Caco-2 (cell line): ENCODE measurements around the gene GOLPH3. TPM values are rescaled to one million over a fixed set of nuclear protein-coding genes. Genes with fewer than 3 reads are reported as not detected.

Experiments
- BruUV-seq: library from RNA; stranded (reverse); fragments of 400-500 nt; replicated peaks from 2 replicates; lab custom pipeline; 2021; lab: Mats Ljungman, UMichigan
- CTCF ChIA-PET: fragments of 300-600 bp; sonication (Branson Sonifier 250); formaldehyde crosslinking; loops from one replicate; lab custom pipeline; 2022; ENCODE audit warnings: antibody characterized with exemption; lab: Charles Lee
- POLR2A ChIA-PET: fragments of 300-600 bp; sonication (Branson Sonifier 250); formaldehyde crosslinking; loops from one replicate; lab custom pipeline; 2022; ENCODE audit warnings: antibody characterized with exemption; lab: Charles Lee
- DNase-seq, 2 experiments: peaks; one replicate each; pipeline versions ENCODE4 v3.0.0 to v3.0.0-alpha.2; 2020 to 2022
- H3K27me3 ChIP-seq: replicated peaks from 2 replicates; pipeline ENCODE4 v1.6.0; 2011; ENCODE audit warnings: low read length; ENCODE audit not compliant: control insufficient read depth, insufficient read depth
- H3K36me3 ChIP-seq: 2 replicates; pipeline ENCODE4 v1.5.1; 2011; ENCODE audit warnings: low read length; ENCODE audit not compliant: control insufficient read depth, insufficient read depth
- H3K4me1 ChIP-seq: fragments of 250-450 bp; sonication (Bioruptor Pico); 2 replicates; pipeline ENCODE4 v1.5.1; 2020; ENCODE audit warnings: mild to moderate bottlenecking
- H3K4me3 ChIP-seq: 2 replicates; pipeline ENCODE4 v1.5.1; 2011; ENCODE audit warnings: low read depth, mild to moderate bottlenecking, control low read depth, low read length
- H3K9me3 ChIP-seq: fragments of 250-450 bp; sonication (Bioruptor Pico); 2 replicates; pipeline ENCODE4 v1.5.1; 2020; ENCODE audit warnings: mild to moderate bottlenecking, moderate library complexity
- H3K27ac Mint-ChIP-seq: one replicate; pipeline ENCODE4 v1.8.0; 2022; ENCODE audit warnings: mixed read lengths; ENCODE audit not compliant: unreplicated experiment
- H3K27me3 Mint-ChIP-seq: one replicate; pipeline ENCODE4 v1.8.0; 2022; ENCODE audit warnings: mixed read lengths; ENCODE audit not compliant: insufficient read depth, unreplicated experiment
- H3K36me3 Mint-ChIP-seq: one replicate; pipeline ENCODE4 v1.8.0; 2022; ENCODE audit warnings: mild to moderate bottlenecking, mixed read lengths; ENCODE audit not compliant: insufficient read depth, unreplicated experiment
- H3K4me1 Mint-ChIP-seq: one replicate; pipeline ENCODE4 v1.8.0; 2022; ENCODE audit warnings: low read depth, mixed read lengths; ENCODE audit not compliant: unreplicated experiment
- H3K4me3 Mint-ChIP-seq: one replicate; pipeline ENCODE4 v1.8.0; 2022; ENCODE audit warnings: mild to moderate bottlenecking, moderate library complexity, mixed read lengths; ENCODE audit not compliant: unreplicated experiment
- H3K9me3 Mint-ChIP-seq: one replicate; pipeline ENCODE4 v1.8.0; 2022; ENCODE audit warnings: mixed read lengths; ENCODE audit not compliant: unreplicated experiment
- intact Hi-C: fragments of 100-400 bp; cut with micrococcal nuclease; formaldehyde crosslinking; loops from one replicate; pipeline ENCODE4 v1.10.0; 2022; ENCODE audit not compliant: unreplicated experiment
- total RNA-seq: library from RNA; stranded (reverse); gene quantifications from 2 replicates; pipeline ENCODE4 v1.2.3, GENCODE V29; 2022
- TF ChIP-seq, protein P1 (sequence below), 2 experiments: fragments of 200-600 bp in 1 of 2; IDR thresholded peaks; 1 replicate in 1 of 2; 2 replicates in 1 of 2; pipeline versions ENCODE4 v1.5.1 to v1.8.0; 2011 to 2022; ENCODE audit warnings: antibody characterized with exemption in 1 of 2, control low read depth in 1 of 2, inconsistent platforms in 1 of 2, low read depth in 1 of 2, low read length in 1 of 2, mild to moderate bottlenecking in 1 of 2, moderate library complexity in 1 of 2; ENCODE audit not compliant: insufficient read depth in 1 of 2, severe bottlenecking in 1 of 2, unreplicated experiment in 1 of 2

Gene GOLPH3
- total RNA-seq, 1 experiment from 2014 or later = 122 TPM

- H3K4me1 Mint-ChIP-seq = no peaks in the 10 kb centered on the region
- Histone ChIP-seq H3K36me3 (0 out of 2 replicates have a peak, but pooled peaks cover 2% of the 10 kb centered on the region), H3K4me1 (no peaks in the 10 kb centered on the region), H3K9me3 (no peaks in the 10 kb centered on the region), H3K4me3 (no peak overlapping the region), H3K27me3 (no peaks in the 10 kb centered on the region)
- no peaks in the 10 kb centered on the region for H3K9me3 Mint-ChIP-seq
- H3K27ac Mint-ChIP-seq = no peak overlapping the region
- BruUV-seq = no TSS peak
- CTCF ChIA-PET = no interaction called here
- H3K36me3 Mint-ChIP-seq = peaks cover 71% of the 10 kb centered on the region
- DNase-seq = no peak
- POLR2A ChIA-PET = no interaction called here
- TF ChIP-seq, protein P1, sequence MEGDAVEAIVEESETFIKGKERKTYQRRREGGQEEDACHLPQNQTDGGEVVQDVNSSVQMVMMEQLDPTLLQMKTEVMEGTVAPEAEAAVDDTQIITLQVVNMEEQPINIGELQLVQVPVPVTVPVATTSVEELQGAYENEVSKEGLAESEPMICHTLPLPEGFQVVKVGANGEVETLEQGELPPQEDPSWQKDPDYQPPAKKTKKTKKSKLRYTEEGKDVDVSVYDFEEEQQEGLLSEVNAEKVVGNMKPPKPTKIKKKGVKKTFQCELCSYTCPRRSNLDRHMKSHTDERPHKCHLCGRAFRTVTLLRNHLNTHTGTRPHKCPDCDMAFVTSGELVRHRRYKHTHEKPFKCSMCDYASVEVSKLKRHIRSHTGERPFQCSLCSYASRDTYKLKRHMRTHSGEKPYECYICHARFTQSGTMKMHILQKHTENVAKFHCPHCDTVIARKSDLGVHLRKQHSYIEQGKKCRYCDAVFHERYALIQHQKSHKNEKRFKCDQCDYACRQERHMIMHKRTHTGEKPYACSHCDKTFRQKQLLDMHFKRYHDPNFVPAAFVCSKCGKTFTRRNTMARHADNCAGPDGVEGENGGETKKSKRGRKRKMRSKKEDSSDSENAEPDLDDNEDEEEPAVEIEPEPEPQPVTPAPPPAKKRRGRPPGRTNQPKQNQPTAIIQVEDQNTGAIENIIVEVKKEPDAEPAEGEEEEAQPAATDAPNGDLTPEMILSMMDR (IDR thresholded peaks at IDR 0.05; ENCODE audit: insufficient read depth in 1 of 2, low read depth in 1 of 2, low read length in 1 of 2, severe bottlenecking in 1 of 2, unreplicated experiment in 1 of 2) = no peak
- no peak overlapping the region for H3K4me3 Mint-ChIP-seq
- intact Hi-C loops = no loop called here
- H3K27me3 Mint-ChIP-seq = no peaks in the 10 kb centered on the region
These were observed 35.2 kb downstream of the GOLPH3 start for GRCh38 chr5:32138839-32139493.

- no peak overlapping the region for H3K27ac Mint-ChIP-seq
- Histone ChIP-seq H3K27me3 (no peaks in the 10 kb centered on the region), H3K36me3 (0 out of 2 replicates have a peak, but pooled peaks cover 2% of the 10 kb centered on the region), H3K4me3 (no peak overlapping the region), H3K9me3 (no peaks in the 10 kb centered on the region), H3K4me1 (no peaks in the 10 kb centered on the region)
- no TSS peak for BruUV-seq
- H3K9me3 Mint-ChIP-seq = no peaks in the 10 kb centered on the region
- intact Hi-C loops = no loop called here
- peaks cover 73% of the 10 kb centered on the region for H3K36me3 Mint-ChIP-seq
- no peak overlapping the region for H3K4me3 Mint-ChIP-seq
- no peak for DNase-seq
- POLR2A ChIA-PET = no interaction called here
- CTCF ChIA-PET = interaction anchor here (0.6 kb wide), 1 partner anchor 9 kb away, joined by 3 read pairs; no protein-coding TSS in a partner anchor
- H3K4me1 Mint-ChIP-seq = no peaks in the 10 kb centered on the region
- TF ChIP-seq, protein P1 (IDR thresholded peaks at IDR 0.05; ENCODE audit: insufficient read depth in 1 of 2, low read depth in 1 of 2, low read length in 1 of 2, severe bottlenecking in 1 of 2, unreplicated experiment in 1 of 2) = no peak
- no peaks in the 10 kb centered on the region for H3K27me3 Mint-ChIP-seq
These were observed 37.8 kb downstream of the GOLPH3 start for GRCh38 chr5:32136342-32136741.

DNA sequence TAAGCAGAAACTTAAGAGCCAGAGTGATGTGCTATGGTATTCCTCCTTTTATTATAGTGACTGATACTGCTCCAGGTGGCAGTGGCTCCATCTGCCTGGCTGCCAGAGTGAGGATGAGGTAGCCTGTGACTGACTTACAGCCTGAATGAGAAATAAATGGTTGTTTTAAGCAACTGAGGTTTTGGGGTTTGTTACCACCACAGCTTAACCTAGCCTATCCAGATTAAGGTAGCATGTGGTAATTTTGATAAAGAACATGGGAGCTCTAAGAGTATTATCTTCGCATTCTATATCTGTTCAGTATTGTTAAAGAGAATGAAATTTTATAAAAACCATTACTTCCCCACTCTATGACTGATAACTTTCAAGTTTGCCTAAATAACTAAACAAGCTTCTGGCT lies 39.0 kb downstream of the GOLPH3 start:
- Mint-ChIP-seq H3K36me3 (peaks cover 71% of the 10 kb centered on the region), H3K27ac (no peak overlapping the region), H3K9me3 (no peaks in the 10 kb centered on the region), H3K4me3 (no peak overlapping the region), H3K27me3 (no peaks in the 10 kb centered on the region), H3K4me1 (no peaks in the 10 kb centered on the region)
- Histone ChIP-seq H3K9me3 (no peaks in the 10 kb centered on the region), H3K4me3 (no peak overlapping the region), H3K36me3 (0 out of 2 replicates have a peak, but pooled peaks cover 2% of the 10 kb centered on the region), H3K4me1 (no peaks in the 10 kb centered on the region), H3K27me3 (no peaks in the 10 kb centered on the region)
- ChIA-PET CTCF (no interaction called here), POLR2A (no interaction called here)
- DNase-seq = no peak
- BruUV-seq = TSS peak; percentile 23
- TF ChIP-seq, protein P1 (IDR thresholded peaks at IDR 0.05; ENCODE audit: insufficient read depth in 1 of 2, low read depth in 1 of 2, low read length in 1 of 2, severe bottlenecking in 1 of 2, unreplicated experiment in 1 of 2) = no peak
- intact Hi-C loops = no loop called here
